ENCODE measurements around the gene ST14.

DNA sequence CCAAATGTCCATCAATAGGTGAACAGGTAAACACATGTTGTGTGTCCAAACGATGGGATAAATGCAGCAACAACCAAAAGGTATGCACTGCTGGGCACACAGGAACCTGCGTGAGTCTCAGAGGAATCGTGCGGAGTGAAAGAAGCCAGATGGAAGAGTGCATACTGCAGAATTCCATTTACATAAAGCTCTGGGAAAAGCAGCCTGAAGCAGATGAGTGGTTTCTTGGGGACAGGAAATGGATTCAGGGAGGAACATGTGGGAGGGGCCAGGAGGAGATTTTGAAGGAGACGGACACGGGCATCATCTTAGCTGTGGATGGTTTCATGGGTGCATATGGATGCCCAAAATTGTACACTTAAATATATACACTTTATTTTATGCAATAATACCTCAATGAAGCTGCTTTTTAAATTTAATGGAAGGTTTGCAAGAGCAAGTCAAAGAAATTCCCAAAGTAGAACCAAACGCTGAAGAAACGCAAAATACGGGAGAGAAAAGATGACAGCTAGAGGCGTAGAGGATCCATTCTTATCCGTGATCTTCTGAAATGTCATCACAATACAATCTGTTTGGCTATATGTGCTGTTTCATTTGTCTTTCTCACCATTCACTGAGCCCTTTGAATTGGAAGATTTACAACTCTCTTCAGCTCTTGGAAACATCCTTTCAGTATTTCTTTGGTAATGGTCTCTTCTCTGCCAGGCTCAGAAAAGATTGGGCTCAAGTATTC, 24.5 kb downstream of the ST14 start:
- TF ChIP-seq POLR2AphosphoS5 (IDR thresholded peaks at IDR 0.05; ENCODE audit: borderline replicate concordance, low read depth, low read length): no peak
- no peak for TF ChIP-seq EZH2 (IDR thresholded peaks at IDR 0.05)
- no peak for TF ChIP-seq FOXP2 (optimal IDR thresholded peaks at IDR 0.05; ENCODE audit: control extremely low read depth, extremely low read length, insufficient read depth)

Data from SK-N-MC (cell line).